H9 (cell line): ENCODE results near the gene ATF4. TPM values are rescaled to one million over a fixed set of nuclear protein-coding genes. Genes with fewer than 3 reads are reported as not detected.

Source experiments
- DNase-seq: peaks from one replicate; pipeline ENCODE4 v3.0.0-alpha.2; 2017
- H2AFZ ChIP-seq: one replicate; pipeline ENCODE4 v1.6.1; 2013; ENCODE audit warnings: mild to moderate bottlenecking, low read length, control low read depth, moderate library complexity
- H2AK5ac ChIP-seq: 2 replicates; pipeline ENCODE4 v1.6.1; 2013; ENCODE audit warnings: low read length, control low read depth, mixed read lengths; ENCODE audit not compliant: insufficient read length
- H2BK120ac ChIP-seq: one replicate; pipeline ENCODE4 v1.6.1; 2013; ENCODE audit warnings: low read depth, mild to moderate bottlenecking, low read length, control low read depth, inconsistent platforms; ENCODE audit not compliant: poor library complexity, severe bottlenecking
- H2BK12ac ChIP-seq: 2 replicates; pipeline ENCODE4 v1.6.1; 2013; ENCODE audit warnings: low read length, control low read depth, mixed read lengths, low read depth; ENCODE audit not compliant: insufficient read length
- H2BK15ac ChIP-seq: 2 replicates; pipeline ENCODE4 v1.6.1; 2013; ENCODE audit warnings: low read depth, low read length, control low read depth
- H2BK20ac ChIP-seq: one replicate; pipeline ENCODE4 v1.6.1; 2013; ENCODE audit warnings: low read depth, mild to moderate bottlenecking, low read length, control low read depth, inconsistent platforms; ENCODE audit not compliant: poor library complexity, severe bottlenecking
- H2BK5ac ChIP-seq: 2 replicates; pipeline ENCODE4 v1.6.1; 2013; ENCODE audit warnings: low read length, control low read depth, mixed read lengths; ENCODE audit not compliant: insufficient read length
- H3K14ac ChIP-seq: 2 replicates; pipeline ENCODE4 v1.6.1; 2013; ENCODE audit warnings: low read length, control low read depth; ENCODE audit not compliant: insufficient read depth
- H3K18ac ChIP-seq: 2 replicates; pipeline ENCODE4 v1.6.1; 2013; ENCODE audit warnings: low read depth, mild to moderate bottlenecking, mixed read lengths, low read length, control low read depth; ENCODE audit not compliant: insufficient read length
- H3K23ac ChIP-seq: 2 replicates; pipeline ENCODE4 v1.6.1; 2013; ENCODE audit warnings: low read length, control low read depth, mixed read lengths, low read depth; ENCODE audit not compliant: insufficient read length
- H3K23me2 ChIP-seq: 2 replicates; pipeline ENCODE4 v1.6.1; 2013; ENCODE audit warnings: low read depth, mild to moderate bottlenecking, mixed read lengths, low read length, control low read depth; ENCODE audit not compliant: insufficient read length, poor library complexity, severe bottlenecking
- H3K27ac ChIP-seq: 2 replicates; pipeline ENCODE4 v1.5.1; 2013; ENCODE audit warnings: low read length, control low read depth, mixed read lengths, low read depth; ENCODE audit not compliant: insufficient read length
- H3K27me3 ChIP-seq: 2 replicates; pipeline ENCODE4 v1.6.1; 2013; ENCODE audit warnings: low read length, control low read depth, inconsistent platforms; ENCODE audit not compliant: insufficient read depth
- H3K4ac ChIP-seq: 2 replicates; pipeline ENCODE4 v1.6.1; 2013; ENCODE audit warnings: low read depth, mild to moderate bottlenecking, control low read depth, inconsistent platforms, low read length, moderate library complexity
- H3K4me1 ChIP-seq: 2 replicates; pipeline ENCODE4 v1.6.1; 2013; ENCODE audit warnings: low read length, control low read depth, inconsistent platforms; ENCODE audit not compliant: insufficient read depth
- H3K4me2 ChIP-seq: 2 replicates; pipeline ENCODE4 v1.6.1; 2013; ENCODE audit warnings: low read length, control low read depth, mixed read lengths; ENCODE audit not compliant: insufficient read length, insufficient read depth
- H3K56ac ChIP-seq: 2 replicates; pipeline ENCODE4 v1.6.1; 2013; ENCODE audit warnings: low read depth, mild to moderate bottlenecking, mixed read lengths, low read length, control low read depth; ENCODE audit not compliant: insufficient read length
- H3K79me1 ChIP-seq: 2 replicates; pipeline ENCODE4 v1.6.1; 2013; ENCODE audit warnings: low read depth, mild to moderate bottlenecking, moderate library complexity, low read length, control low read depth, inconsistent platforms; ENCODE audit not compliant: insufficient read depth, poor library complexity, severe bottlenecking
- H3K79me2 ChIP-seq: 2 replicates; pipeline ENCODE4 v1.6.1; 2013; ENCODE audit warnings: low read length, control low read depth, inconsistent platforms; ENCODE audit not compliant: insufficient read depth
- H3K9ac ChIP-seq: 2 replicates; pipeline ENCODE4 v1.6.1; 2013; ENCODE audit warnings: low read length, control low read depth, mixed read lengths; ENCODE audit not compliant: insufficient read length; ENCODE audit errors: extremely low read depth
- H3K9me3 ChIP-seq: one replicate; pipeline ENCODE4 v1.6.1; 2013; ENCODE audit warnings: low read depth, low read length, inconsistent platforms; ENCODE audit not compliant: control insufficient read depth
- H3T11ph ChIP-seq: one replicate; pipeline ENCODE4 v1.6.1; 2013; ENCODE audit warnings: mild to moderate bottlenecking, low read length, control low read depth, inconsistent platforms
- H4K20me1 ChIP-seq: one replicate; pipeline ENCODE4 v1.6.1; 2013; ENCODE audit not compliant: control insufficient read depth, insufficient read length, insufficient read depth
- H4K5ac ChIP-seq: 2 replicates; pipeline ENCODE4 v1.6.1; 2013; ENCODE audit warnings: low read depth, mild to moderate bottlenecking, mixed read lengths, low read length, control low read depth; ENCODE audit not compliant: insufficient read length
- H4K8ac ChIP-seq: replicated peaks from 2 replicates; pipeline ENCODE4 v1.6.1; 2013; ENCODE audit warnings: low read length, control low read depth, mixed read lengths, low read depth; ENCODE audit not compliant: insufficient read length
- H4K91ac ChIP-seq: 2 replicates; pipeline ENCODE4 v1.6.1; 2013; ENCODE audit warnings: low read depth, mild to moderate bottlenecking, moderate library complexity, mixed read lengths, low read length, control low read depth; ENCODE audit not compliant: insufficient read length
- H3K27ac Mint-ChIP-seq, 3 experiments: 2 replicates in 2 of 3; 3 replicates in 1 of 3; pipeline ENCODE4 v1.8.0; 2020 to 2021; ENCODE audit warnings: mixed read lengths in 3 of 3, mild to moderate bottlenecking in 1 of 3, moderate library complexity in 1 of 3
- H3K27me3 Mint-ChIP-seq: 2 replicates; pipeline ENCODE4 v1.8.0; 2021; ENCODE audit warnings: low read depth, mild to moderate bottlenecking, moderate library complexity, mixed read lengths
- H3K36me3 Mint-ChIP-seq, 3 experiments: 2 replicates in 2 of 3; 3 replicates in 1 of 3; pipeline ENCODE4 v1.8.0; 2020 to 2021; ENCODE audit warnings: low read depth in 3 of 3, mixed read lengths in 3 of 3; ENCODE audit not compliant: insufficient read depth in 1 of 3
- H3K4me1 Mint-ChIP-seq, 2 experiments: 2 replicates each; pipeline ENCODE4 v1.8.0; 2020; ENCODE audit warnings: mixed read lengths in 2 of 2
- H3K4me3 Mint-ChIP-seq, 2 experiments: 2 replicates in 1 of 2; 3 replicates in 1 of 2; pipeline ENCODE4 v1.8.0; 2020 to 2021; ENCODE audit warnings: mild to moderate bottlenecking in 2 of 2, mixed read lengths in 2 of 2, moderate library complexity in 1 of 2
- H3K9me3 Mint-ChIP-seq, 2 experiments: 2 replicates in 1 of 2; 3 replicates in 1 of 2; pipeline ENCODE4 v1.8.0; 2020; ENCODE audit warnings: mild to moderate bottlenecking in 2 of 2, mixed read lengths in 2 of 2, moderate library complexity in 1 of 2
- WGBS: extraction: QIAGEN DNeasy Blood & Tissue Kit; methylation state at CpG from one replicate; pipeline ENCODE4 v1.1.7; 2013; ENCODE audit warnings: missing lambda C conversion rate, low lambda C conversion rate, mixed read lengths; ENCODE audit not compliant: insufficient read length; ENCODE audit errors: extremely low coverage; 5-methylcytosine and 5-hydroxymethylcytosine counted together
- total RNA-seq: library from RNA; stranded (reverse); gene quantifications from 2 replicates; pipeline ENCODE4 v1.2.1, GENCODE V29; 2021
- TF ChIP-seq, protein P1 (sequence below): fragments of 200-600 bp; sonication (generic); conservative IDR thresholded peaks from 3 replicates; pipeline ENCODE4 v1.8.0; 2021; ENCODE audit warnings: antibody characterized with exemption, mild to moderate bottlenecking

ATF4 gene
- total RNA-seq, 1 experiment from 2014 or later: 455 TPM

DNA sequence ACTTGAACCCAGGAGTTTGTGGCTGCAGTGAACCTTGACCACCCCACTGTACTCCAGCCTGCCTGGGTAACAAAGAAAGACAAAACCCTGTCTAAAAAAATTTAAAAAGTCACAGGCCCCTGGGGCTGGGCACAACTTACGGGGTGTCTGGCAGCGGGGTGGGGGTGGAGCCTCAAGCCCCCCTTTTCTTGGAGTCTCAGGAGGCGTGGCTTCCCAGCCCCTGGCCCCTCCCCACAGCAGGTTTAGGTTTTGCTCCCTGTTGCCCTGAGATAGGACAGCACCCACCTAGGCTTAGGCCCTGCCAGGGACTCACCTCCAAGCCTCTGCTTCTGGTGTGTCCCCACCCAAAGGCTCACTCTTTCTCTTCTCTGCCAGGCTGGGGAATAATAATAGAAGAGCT is 41.1 kb upstream of the ATF4 start:
- H3K36me3 Mint-ChIP-seq: no peaks in the 10 kb centered on the region
- H3K79me2 ChIP-seq: no peaks in the 10 kb centered on the region
- no peak overlapping the region for H3K4ac ChIP-seq
- H3K9me3 ChIP-seq: no peaks in the 10 kb centered on the region
- no peaks in the 10 kb centered on the region for H3K9me3 Mint-ChIP-seq
- no peak overlapping the region for H3K9ac ChIP-seq
- peaks cover 34% of the 10 kb centered on the region for H3K27me3 Mint-ChIP-seq
- H4K91ac ChIP-seq: no peak overlapping the region
- no peak overlapping the region for H2AFZ ChIP-seq
- H2BK15ac ChIP-seq: no peak overlapping the region
- no peaks in the 10 kb centered on the region; the same call in 1 of the 2 replicates for H3K4me1 ChIP-seq
- H3K79me1 ChIP-seq: no peaks in the 10 kb centered on the region
- H3K56ac ChIP-seq: no peak overlapping the region
- H2BK5ac ChIP-seq: no peak overlapping the region
- H3T11ph ChIP-seq: no peak overlapping the region
- DNase-seq: no peak
- no peak overlapping the region for H4K5ac ChIP-seq
- no peak overlapping the region for H3K4me3 Mint-ChIP-seq
- H2AK5ac ChIP-seq: no peak overlapping the region
- TF ChIP-seq, protein P1, sequence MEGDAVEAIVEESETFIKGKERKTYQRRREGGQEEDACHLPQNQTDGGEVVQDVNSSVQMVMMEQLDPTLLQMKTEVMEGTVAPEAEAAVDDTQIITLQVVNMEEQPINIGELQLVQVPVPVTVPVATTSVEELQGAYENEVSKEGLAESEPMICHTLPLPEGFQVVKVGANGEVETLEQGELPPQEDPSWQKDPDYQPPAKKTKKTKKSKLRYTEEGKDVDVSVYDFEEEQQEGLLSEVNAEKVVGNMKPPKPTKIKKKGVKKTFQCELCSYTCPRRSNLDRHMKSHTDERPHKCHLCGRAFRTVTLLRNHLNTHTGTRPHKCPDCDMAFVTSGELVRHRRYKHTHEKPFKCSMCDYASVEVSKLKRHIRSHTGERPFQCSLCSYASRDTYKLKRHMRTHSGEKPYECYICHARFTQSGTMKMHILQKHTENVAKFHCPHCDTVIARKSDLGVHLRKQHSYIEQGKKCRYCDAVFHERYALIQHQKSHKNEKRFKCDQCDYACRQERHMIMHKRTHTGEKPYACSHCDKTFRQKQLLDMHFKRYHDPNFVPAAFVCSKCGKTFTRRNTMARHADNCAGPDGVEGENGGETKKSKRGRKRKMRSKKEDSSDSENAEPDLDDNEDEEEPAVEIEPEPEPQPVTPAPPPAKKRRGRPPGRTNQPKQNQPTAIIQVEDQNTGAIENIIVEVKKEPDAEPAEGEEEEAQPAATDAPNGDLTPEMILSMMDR: no peak
- no peak overlapping the region for H3K27ac ChIP-seq
- H3K18ac ChIP-seq: no peak overlapping the region
- H3K14ac ChIP-seq: no peak overlapping the region
- peaks cover 16 to 23% of the 10 kb centered on the region in 2 experiments for H3K4me1 Mint-ChIP-seq
- no peak overlapping the region for H2BK120ac ChIP-seq
- no peak overlapping the region for H2BK12ac ChIP-seq
- H3K27ac Mint-ChIP-seq: no peak overlapping the region; a peak in 1 of 7 replicates
- H3K23me2 ChIP-seq: no peaks in the 10 kb centered on the region
- no peaks in the 10 kb centered on the region for H3K27me3 ChIP-seq
- no peak overlapping the region for H3K23ac ChIP-seq
- no CpG with 5 or more reads among the region's 3 CpGs for WGBS
- no peak overlapping the region for H4K8ac ChIP-seq
- H4K20me1 ChIP-seq: no peaks in the 10 kb centered on the region
- no peak overlapping the region for H3K4me2 ChIP-seq
- no peak overlapping the region for H2BK20ac ChIP-seq
